Stimulated activated CD4-positive, alpha-beta T cell treated with anti-CD3 and anti-CD28 coated beads, Interleukin-4, amount 100 ng/mL, for 4 hours (primary cell): ENCODE data around the gene LILRB1.
"Not testable (repeated sequence)": the region's sequence is repeated elsewhere in the genome, so short reads cannot be mapped to it uniquely, and the experiment has no call there.

ENCODE experiments used
- DNase-seq, 2 experiments: peaks; one replicate each; pipeline ENCODE4 v3.0.0-alpha.2; 2020

Gene LILRB1

GRCh38 chr19:54665530-54665929 is 35.2 kb downstream of the LILRB1 start:
- no peak for DNase-seq

GRCh38 chr19:54667217-54667616 is 36.9 kb downstream of the LILRB1 start:
- DNase-seq, result no peak

DNA sequence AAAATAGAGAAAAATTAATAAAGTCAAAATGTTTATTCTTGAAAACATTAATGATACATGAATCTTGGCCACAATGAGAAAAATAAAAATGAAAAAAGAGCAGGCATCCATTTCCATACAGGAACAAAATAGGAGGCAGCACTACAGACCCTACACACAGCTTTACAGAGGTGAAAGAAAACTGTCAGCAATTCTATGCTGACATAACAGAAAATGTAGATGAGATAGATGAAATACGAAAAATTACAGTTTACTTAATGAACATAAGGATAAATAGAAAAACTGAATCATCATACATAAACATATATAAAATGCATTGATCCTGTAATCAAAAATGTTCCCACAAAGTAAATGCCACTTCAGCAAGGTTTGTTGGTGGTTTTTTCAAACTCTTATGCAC is 38.1 kb downstream of the LILRB1 start:
- no peak for DNase-seq

DNA sequence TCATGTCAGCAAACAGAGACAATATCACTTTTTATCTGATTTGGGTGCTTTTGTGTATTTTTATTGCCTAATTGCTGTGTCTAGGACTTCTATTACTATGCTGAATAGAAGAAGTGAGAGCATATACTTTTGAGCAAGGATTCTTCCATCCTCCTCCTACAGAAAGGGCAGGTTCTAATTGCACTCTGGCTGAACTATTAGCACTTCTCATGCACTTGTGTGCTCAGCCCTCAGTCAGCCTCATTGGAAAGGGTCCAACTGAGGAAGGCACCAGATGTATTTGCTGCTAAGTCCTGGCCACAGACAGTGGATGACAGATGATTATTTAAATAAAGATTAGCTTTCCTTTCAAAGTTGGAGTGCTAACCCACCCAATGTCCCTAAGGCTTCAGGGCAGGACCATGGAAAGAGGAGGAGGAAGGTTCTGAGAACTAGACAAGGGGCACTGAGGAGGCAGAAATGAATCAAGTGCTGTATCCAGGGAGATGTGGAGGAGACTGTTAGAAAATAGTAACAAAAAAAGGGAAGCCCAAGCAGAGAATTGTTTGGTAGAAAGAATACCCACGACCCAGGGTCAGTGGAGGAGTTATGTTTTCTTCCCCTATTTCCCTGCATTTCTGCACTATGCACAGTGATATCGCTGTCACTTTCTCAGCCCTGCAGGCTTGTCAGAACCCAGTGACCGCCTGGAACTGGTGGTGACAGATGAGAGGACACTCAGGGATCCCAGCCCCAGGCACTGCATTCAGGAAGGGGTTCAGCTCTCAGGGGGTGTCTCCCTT is 40.5 kb downstream of the LILRB1 start:
- no peak for DNase-seq

DNA sequence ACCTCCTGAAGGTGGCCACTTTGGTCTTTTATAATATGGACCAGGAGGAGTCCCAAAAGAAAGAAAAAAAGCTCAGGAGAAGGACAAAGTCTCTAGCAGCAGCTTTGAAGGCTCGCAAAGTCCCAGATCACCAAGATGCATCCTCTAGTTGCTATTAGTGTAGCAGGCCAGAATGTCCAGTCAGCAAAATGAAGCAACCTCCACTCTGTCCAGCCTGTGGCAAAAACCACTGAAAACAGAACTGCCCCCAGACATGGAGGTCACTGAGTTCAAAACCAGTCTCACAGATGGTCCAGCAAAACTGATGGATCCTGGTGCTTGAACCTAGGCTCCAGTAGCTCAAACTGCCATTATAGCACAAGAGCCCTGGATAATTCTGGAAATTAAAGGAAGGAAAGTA is 42.9 kb downstream of the LILRB1 start:
- no peak for DNase-seq

DNA sequence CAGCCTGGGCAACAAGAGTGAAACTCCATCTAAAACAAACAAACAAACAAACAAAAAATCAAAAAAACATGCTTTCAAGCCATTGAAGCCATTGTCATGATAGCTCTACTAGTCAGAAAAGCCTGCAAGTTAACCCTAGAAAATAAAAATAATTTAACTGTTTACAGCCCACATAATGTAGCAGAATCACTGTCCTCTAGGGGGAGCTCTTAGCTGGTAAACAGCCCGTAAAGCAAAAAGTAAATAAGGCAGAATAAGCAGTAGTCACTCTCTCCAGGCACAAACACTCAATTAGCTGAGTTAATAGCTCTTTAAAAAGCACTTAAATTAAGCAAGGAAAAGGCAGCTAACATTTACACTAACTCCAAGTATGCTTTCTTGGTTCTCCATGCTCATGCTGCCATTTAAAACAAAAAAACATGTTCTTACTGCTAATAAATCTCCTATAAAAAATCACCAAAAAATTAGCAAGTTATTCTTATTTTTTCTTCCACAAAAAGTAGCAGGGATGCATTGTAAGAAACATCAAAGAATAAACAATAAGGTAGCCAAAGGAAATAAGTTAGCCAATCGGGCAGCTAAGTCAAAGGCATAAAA is 43.8 kb downstream of the LILRB1 start:
- no peak for DNase-seq

- not testable (repeated sequence) for DNase-seq
These were observed 46.0 kb downstream of the LILRB1 start for GRCh38 chr19:54676210-54676834.

DNA sequence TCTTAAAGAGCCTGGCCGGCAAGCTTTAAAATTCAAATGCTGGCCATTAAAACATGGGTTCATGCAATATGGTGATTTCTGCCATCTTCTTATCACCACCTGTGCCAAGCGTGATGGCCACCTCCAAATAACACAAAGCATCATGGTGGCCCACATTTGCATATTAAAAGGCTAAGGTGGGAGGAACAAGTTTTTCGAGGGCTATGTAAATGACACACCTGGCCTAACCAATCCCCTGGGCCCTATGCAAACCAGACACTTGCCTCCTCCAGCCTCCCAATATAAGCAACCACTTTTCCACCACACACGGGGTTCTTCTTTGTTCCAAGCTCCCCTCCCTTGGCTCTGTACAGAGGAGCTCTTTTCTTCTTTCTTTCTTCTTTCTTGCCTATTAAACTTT is 46.9 kb downstream of the LILRB1 start:
- no peak for DNase-seq

DNA sequence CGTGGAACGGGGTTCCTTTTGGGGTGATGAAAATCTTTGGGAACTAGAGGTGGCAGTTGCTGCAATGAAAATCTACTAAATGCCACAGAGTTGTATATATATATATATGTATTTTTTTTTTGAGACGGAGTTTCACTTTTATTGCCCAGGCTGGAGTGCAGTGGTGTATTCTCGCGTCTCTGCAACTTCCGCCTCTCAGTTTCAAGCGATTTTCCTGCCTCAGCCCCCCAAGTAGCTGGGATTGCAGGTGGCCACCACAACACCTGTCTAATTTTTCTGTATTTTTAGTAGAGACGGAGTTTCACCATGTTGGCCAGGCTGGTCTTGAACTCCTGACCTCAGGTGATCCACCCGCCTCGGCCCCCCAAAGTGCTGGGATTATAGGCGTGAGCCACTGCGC is 51.3 kb downstream of the LILRB1 start:
- not testable (repeated sequence) for DNase-seq

GRCh38 chr19:54682306-54682856 is 52.1 kb downstream of the LILRB1 start:
- no peak for DNase-seq

GRCh38 chr19:54684527-54684926 is 54.2 kb downstream of the LILRB1 start:
- no peak for DNase-seq
